Calu3 (cell line): ENCODE data around the gene TEX22. TPM values are rescaled to one million over a fixed set of nuclear protein-coding genes. Genes with fewer than 3 reads are reported as not detected.

Source experiments
- BruUV-seq: library from RNA; stranded (reverse); fragments of 400-500 nt; replicated peaks from 2 replicates; lab custom pipeline; 2021; lab: Mats Ljungman, UMichigan
- CTCF ChIA-PET: fragments of 300-600 bp; sonication (Branson Sonifier 250); formaldehyde crosslinking; loops from one replicate; lab custom pipeline; 2022; ENCODE audit warnings: antibody characterized with exemption; lab: Charles Lee
- DNase-seq: peaks from one replicate; pipeline ENCODE4 v3.0.0; 2022
- H3K27ac Mint-ChIP-seq: one replicate; pipeline ENCODE4 v1.8.0; 2022; ENCODE audit warnings: mixed read lengths; ENCODE audit not compliant: unreplicated experiment
- H3K27me3 Mint-ChIP-seq: one replicate; pipeline ENCODE4 v1.8.0; 2022; ENCODE audit warnings: mixed read lengths; ENCODE audit not compliant: unreplicated experiment
- H3K36me3 Mint-ChIP-seq: one replicate; pipeline ENCODE4 v1.8.0; 2022; ENCODE audit warnings: mild to moderate bottlenecking, moderate library complexity, mixed read lengths; ENCODE audit not compliant: insufficient read depth, unreplicated experiment
- H3K4me1 Mint-ChIP-seq: one replicate; pipeline ENCODE4 v1.8.0; 2022; ENCODE audit warnings: mild to moderate bottlenecking, low read depth, mixed read lengths; ENCODE audit not compliant: unreplicated experiment
- H3K4me3 Mint-ChIP-seq: one replicate; pipeline ENCODE4 v1.8.0; 2022; ENCODE audit warnings: mild to moderate bottlenecking, low read depth, moderate library complexity, mixed read lengths; ENCODE audit not compliant: unreplicated experiment
- H3K9me3 Mint-ChIP-seq: one replicate; pipeline ENCODE4 v1.8.0; 2022; ENCODE audit warnings: low read depth, mixed read lengths; ENCODE audit not compliant: unreplicated experiment
- CTCF ChIP-seq: fragments of 200-600 bp; IDR thresholded peaks from one replicate; pipeline ENCODE4 v1.8.0; 2022; ENCODE audit warnings: antibody characterized with exemption; ENCODE audit not compliant: unreplicated experiment
- intact Hi-C: fragments of 100-400 bp; cut with micrococcal nuclease; formaldehyde crosslinking; loops from one replicate; pipeline ENCODE4 v1.10.0; 2022; ENCODE audit not compliant: unreplicated experiment
- total RNA-seq: library from RNA; stranded (reverse); gene quantifications from 2 replicates; pipeline ENCODE4 v1.2.3, GENCODE V29; 2022

The TEX22 gene
- total RNA-seq, 1 experiment from 2014 or later: 2.8 TPM

- CTCF ChIA-PET: interaction anchor here (1.4 kb wide), 3 partner anchors 49 to 58 kb away, joined by 3 to 4 read pairs (median 4); no protein-coding TSS in a partner anchor
- Mint-ChIP-seq H3K4me1 (peaks cover 9% of the 10 kb centered on the region), H3K27me3 (no peaks in the 10 kb centered on the region), H3K27ac (no peak overlapping the region), H3K4me3 (no peak overlapping the region), H3K36me3 (peaks cover 33% of the 10 kb centered on the region), H3K9me3 (no peaks in the 10 kb centered on the region)
- no peak for TF ChIP-seq CTCF
- no TSS peak for BruUV-seq
- no peak for DNase-seq
- intact Hi-C loops: no loop called here
Observed at GRCh38 chr14:105431256-105431655, 32.9 kb downstream of the TEX22 start.

- CTCF ChIA-PET: no interaction called here
- Mint-ChIP-seq H3K4me3 (no peak overlapping the region), H3K27ac (no peak overlapping the region), H3K4me1 (peaks cover 9% of the 10 kb centered on the region), H3K27me3 (no peaks in the 10 kb centered on the region), H3K9me3 (no peaks in the 10 kb centered on the region), H3K36me3 (peaks cover 26% of the 10 kb centered on the region)
- BruUV-seq: no TSS peak
- TF ChIP-seq CTCF: no peak
- DNase-seq: no peak
- intact Hi-C loops: no loop called here
Observed at GRCh38 chr14:105432657-105433056, 34.3 kb downstream of the TEX22 start.

- Mint-ChIP-seq H3K9me3 (no peaks in the 10 kb centered on the region), H3K4me1 (peaks cover 9% of the 10 kb centered on the region), H3K27ac (no peak overlapping the region), H3K36me3 (peaks cover 30% of the 10 kb centered on the region), H3K4me3 (no peak overlapping the region), H3K27me3 (no peaks in the 10 kb centered on the region)
- CTCF ChIA-PET: no interaction called here
- no TSS peak for BruUV-seq
- no peak for TF ChIP-seq CTCF
- DNase-seq: no peak
- intact Hi-C loops: no loop called here
Observed at GRCh38 chr14:105433161-105433605, 34.8 kb downstream of the TEX22 start.

- CTCF ChIA-PET: no interaction called here
Observed at GRCh38 chr14:105436402-105436801, 38.1 kb downstream of the TEX22 start.

More at GRCh38 chr14:105436402-105436801, 38.1 kb downstream of the TEX22 start:
- Mint-ChIP-seq H3K27ac (no peak overlapping the region), H3K9me3 (no peaks in the 10 kb centered on the region), H3K27me3 (no peaks in the 10 kb centered on the region), H3K4me3 (no peak overlapping the region), H3K36me3 (peaks cover 27% of the 10 kb centered on the region), H3K4me1 (no peaks in the 10 kb centered on the region)
- TF ChIP-seq CTCF: no peak
- DNase-seq: no peak
- no TSS peak for BruUV-seq
- intact Hi-C loops: no loop called here
